H1 (cell line): Measurements from ENCODE around the gene RAB10. TPM values are rescaled to one million over a fixed set of nuclear protein-coding genes. Genes with fewer than 3 reads are reported as not detected.

ENCODE experiments used
- BACH1 ChIP-seq: IDR thresholded peaks from 2 replicates; pipeline ENCODE4 v1.6.1; 2012; ENCODE audit warnings: low read length, improper control_type of control experiment
- CBX8 ChIP-seq: fragments of 300-800, 300-1000 bp; sonication (generic); IDR thresholded peaks from 2 replicates; pipeline ENCODE4 v1.7.1; 2016; ENCODE audit warnings: low read depth, low read length, borderline replicate concordance
- CHD2 ChIP-seq: IDR thresholded peaks from 2 replicates; pipeline ENCODE4 v1.6.1; 2012; ENCODE audit warnings: low read length, improper control_type of control experiment
- JUND ChIP-seq: IDR thresholded peaks from 2 replicates; pipeline ENCODE4 v1.6.1; 2011; ENCODE audit warnings: mild to moderate bottlenecking, improper control_type of control experiment, low read length
- KDM4A ChIP-seq: IDR thresholded peaks from one replicate; pipeline ENCODE4 v1.7.1; 2012; ENCODE audit warnings: low read depth, mild to moderate bottlenecking, moderate library complexity, low read length, inconsistent platforms; ENCODE audit not compliant: severe bottlenecking
- NRF1 ChIP-seq: IDR thresholded peaks from 2 replicates; pipeline ENCODE4 v1.6.1; 2011; ENCODE audit warnings: mild to moderate bottlenecking, low read depth, low read length, improper control_type of control experiment
- SIRT6 ChIP-seq: IDR thresholded peaks from one replicate; pipeline ENCODE4 v1.7.1; 2012; ENCODE audit warnings: low read length, inconsistent platforms
- TAF7 ChIP-seq: optimal IDR thresholded peaks from 2 replicates; pipeline ENCODE3; 2011; ENCODE audit warnings: low read depth, mild to moderate bottlenecking, inconsistent platforms, low read length, moderate library complexity, borderline replicate concordance
- polyA plus RNA-seq, 7 experiments: library from polyadenylated mRNA; depleted of rRNA in 3 of 7; stranded (reverse) in 5 of 7; unstranded in 2 of 7; fragments of >200 nt in 5 of 7; fragments of 200-250 nt in 2 of 7; gene quantifications; 1 replicate in 5 of 7; 2 replicates in 1 of 7; 4 replicates in 1 of 7; pipeline versions ENCODE4 v1.2.1 to v1.2.3, GENCODE V29; 2011 to 2013; ENCODE audit warnings: missing spikeins in 2 of 7, mixed read lengths in 2 of 7
- total RNA-seq: library from RNA; stranded (reverse); fragmentation: NEBNext Ultra II Directional; extraction: Animal tissue kit (Norgen Biotek cat#: 25700); gene quantifications from 2 replicates; pipeline ENCODE4 v1.2.1, GENCODE V29; 2021
- TF ChIP-seq, protein P1 (sequence below): fragments of 300-600 bp; sonication (generic); IDR thresholded peaks from 2 replicates; pipeline ENCODE4 v1.7.1; 2012; ENCODE audit warnings: low read length, moderate library complexity, mild to moderate bottlenecking, inconsistent platforms; ENCODE audit not compliant: insufficient replicate concordance
- TF ChIP-seq, protein P2 (sequence below), 3 experiments: IDR thresholded peaks; 1 replicate in 2 of 3; 2 replicates in 1 of 3; pipeline versions ENCODE4 v1.5.1 to v1.6.1; 2011; ENCODE audit warnings: low read length in 3 of 3, mild to moderate bottlenecking in 3 of 3, inconsistent platforms in 2 of 3, low read depth in 1 of 3, moderate library complexity in 1 of 3; ENCODE audit not compliant: insufficient read depth in 1 of 3; ENCODE audit errors: control extremely low read depth in 1 of 3

RAB10 gene
- total and polyA plus RNA-seq, 2 of the 8 experiments (the other 6 are each of a cell fraction or from before 2014, with no cell fraction given): 42.6 to 136 TPM

DNA sequence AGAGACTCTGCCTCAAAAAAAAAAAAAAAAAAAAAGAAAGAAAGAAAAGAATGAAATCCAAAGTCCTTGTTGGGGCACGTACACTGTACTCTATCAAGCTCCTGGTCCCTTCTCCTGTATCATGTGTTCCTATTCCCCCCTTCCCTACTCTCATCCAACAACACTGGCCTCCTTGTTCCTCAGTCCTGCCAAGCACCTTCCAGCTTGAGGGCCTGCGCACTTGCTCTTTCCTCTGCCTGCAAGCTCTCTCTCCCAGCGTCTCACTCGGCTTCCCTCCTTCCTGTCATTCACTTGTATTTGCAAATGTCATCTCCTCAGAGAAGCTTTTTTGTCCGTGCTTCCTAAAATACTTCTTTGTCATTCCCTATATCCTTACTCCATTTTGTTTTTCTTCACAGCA lies 40.8 kb upstream of the RAB10 start (continued):
- TF ChIP-seq, protein P1, sequence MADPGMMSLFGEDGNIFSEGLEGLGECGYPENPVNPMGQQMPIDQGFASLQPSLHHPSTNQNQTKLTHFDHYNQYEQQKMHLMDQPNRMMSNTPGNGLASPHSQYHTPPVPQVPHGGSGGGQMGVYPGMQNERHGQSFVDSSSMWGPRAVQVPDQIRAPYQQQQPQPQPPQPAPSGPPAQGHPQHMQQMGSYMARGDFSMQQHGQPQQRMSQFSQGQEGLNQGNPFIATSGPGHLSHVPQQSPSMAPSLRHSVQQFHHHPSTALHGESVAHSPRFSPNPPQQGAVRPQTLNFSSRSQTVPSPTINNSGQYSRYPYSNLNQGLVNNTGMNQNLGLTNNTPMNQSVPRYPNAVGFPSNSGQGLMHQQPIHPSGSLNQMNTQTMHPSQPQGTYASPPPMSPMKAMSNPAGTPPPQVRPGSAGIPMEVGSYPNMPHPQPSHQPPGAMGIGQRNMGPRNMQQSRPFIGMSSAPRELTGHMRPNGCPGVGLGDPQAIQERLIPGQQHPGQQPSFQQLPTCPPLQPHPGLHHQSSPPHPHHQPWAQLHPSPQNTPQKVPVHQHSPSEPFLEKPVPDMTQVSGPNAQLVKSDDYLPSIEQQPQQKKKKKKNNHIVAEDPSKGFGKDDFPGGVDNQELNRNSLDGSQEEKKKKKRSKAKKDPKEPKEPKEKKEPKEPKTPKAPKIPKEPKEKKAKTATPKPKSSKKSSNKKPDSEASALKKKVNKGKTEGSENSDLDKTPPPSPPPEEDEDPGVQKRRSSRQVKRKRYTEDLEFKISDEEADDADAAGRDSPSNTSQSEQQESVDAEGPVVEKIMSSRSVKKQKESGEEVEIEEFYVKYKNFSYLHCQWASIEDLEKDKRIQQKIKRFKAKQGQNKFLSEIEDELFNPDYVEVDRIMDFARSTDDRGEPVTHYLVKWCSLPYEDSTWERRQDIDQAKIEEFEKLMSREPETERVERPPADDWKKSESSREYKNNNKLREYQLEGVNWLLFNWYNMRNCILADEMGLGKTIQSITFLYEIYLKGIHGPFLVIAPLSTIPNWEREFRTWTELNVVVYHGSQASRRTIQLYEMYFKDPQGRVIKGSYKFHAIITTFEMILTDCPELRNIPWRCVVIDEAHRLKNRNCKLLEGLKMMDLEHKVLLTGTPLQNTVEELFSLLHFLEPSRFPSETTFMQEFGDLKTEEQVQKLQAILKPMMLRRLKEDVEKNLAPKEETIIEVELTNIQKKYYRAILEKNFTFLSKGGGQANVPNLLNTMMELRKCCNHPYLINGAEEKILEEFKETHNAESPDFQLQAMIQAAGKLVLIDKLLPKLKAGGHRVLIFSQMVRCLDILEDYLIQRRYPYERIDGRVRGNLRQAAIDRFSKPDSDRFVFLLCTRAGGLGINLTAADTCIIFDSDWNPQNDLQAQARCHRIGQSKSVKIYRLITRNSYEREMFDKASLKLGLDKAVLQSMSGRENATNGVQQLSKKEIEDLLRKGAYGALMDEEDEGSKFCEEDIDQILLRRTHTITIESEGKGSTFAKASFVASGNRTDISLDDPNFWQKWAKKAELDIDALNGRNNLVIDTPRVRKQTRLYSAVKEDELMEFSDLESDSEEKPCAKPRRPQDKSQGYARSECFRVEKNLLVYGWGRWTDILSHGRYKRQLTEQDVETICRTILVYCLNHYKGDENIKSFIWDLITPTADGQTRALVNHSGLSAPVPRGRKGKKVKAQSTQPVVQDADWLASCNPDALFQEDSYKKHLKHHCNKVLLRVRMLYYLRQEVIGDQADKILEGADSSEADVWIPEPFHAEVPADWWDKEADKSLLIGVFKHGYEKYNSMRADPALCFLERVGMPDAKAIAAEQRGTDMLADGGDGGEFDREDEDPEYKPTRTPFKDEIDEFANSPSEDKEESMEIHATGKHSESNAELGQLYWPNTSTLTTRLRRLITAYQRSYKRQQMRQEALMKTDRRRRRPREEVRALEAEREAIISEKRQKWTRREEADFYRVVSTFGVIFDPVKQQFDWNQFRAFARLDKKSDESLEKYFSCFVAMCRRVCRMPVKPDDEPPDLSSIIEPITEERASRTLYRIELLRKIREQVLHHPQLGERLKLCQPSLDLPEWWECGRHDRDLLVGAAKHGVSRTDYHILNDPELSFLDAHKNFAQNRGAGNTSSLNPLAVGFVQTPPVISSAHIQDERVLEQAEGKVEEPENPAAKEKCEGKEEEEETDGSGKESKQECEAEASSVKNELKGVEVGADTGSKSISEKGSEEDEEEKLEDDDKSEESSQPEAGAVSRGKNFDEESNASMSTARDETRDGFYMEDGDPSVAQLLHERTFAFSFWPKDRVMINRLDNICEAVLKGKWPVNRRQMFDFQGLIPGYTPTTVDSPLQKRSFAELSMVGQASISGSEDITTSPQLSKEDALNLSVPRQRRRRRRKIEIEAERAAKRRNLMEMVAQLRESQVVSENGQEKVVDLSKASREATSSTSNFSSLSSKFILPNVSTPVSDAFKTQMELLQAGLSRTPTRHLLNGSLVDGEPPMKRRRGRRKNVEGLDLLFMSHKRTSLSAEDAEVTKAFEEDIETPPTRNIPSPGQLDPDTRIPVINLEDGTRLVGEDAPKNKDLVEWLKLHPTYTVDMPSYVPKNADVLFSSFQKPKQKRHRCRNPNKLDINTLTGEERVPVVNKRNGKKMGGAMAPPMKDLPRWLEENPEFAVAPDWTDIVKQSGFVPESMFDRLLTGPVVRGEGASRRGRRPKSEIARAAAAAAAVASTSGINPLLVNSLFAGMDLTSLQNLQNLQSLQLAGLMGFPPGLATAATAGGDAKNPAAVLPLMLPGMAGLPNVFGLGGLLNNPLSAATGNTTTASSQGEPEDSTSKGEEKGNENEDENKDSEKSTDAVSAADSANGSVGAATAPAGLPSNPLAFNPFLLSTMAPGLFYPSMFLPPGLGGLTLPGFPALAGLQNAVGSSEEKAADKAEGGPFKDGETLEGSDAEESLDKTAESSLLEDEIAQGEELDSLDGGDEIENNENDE: no peak
- TF ChIP-seq, protein P2, sequence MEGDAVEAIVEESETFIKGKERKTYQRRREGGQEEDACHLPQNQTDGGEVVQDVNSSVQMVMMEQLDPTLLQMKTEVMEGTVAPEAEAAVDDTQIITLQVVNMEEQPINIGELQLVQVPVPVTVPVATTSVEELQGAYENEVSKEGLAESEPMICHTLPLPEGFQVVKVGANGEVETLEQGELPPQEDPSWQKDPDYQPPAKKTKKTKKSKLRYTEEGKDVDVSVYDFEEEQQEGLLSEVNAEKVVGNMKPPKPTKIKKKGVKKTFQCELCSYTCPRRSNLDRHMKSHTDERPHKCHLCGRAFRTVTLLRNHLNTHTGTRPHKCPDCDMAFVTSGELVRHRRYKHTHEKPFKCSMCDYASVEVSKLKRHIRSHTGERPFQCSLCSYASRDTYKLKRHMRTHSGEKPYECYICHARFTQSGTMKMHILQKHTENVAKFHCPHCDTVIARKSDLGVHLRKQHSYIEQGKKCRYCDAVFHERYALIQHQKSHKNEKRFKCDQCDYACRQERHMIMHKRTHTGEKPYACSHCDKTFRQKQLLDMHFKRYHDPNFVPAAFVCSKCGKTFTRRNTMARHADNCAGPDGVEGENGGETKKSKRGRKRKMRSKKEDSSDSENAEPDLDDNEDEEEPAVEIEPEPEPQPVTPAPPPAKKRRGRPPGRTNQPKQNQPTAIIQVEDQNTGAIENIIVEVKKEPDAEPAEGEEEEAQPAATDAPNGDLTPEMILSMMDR (IDR thresholded peaks at IDR 0.05; ENCODE audit: control extremely low read depth in 1 of 3, insufficient read depth in 1 of 3, low read depth in 1 of 3, low read length in 3 of 3): no peak
- TF ChIP-seq KDM4A: no peak
- TF ChIP-seq JUND: no peak
- no peak for TF ChIP-seq BACH1
- TF ChIP-seq TAF7: no peak
- TF ChIP-seq NRF1: no peak
- no peak for TF ChIP-seq CBX8
- no peak for TF ChIP-seq SIRT6
- TF ChIP-seq CHD2: no peak
